H1 (cell line): ENCODE measurements around the gene CDHR5. TPM values are rescaled to one million over a fixed set of nuclear protein-coding genes. Genes with fewer than 3 reads are reported as not detected.

Experiments used
- CTCF ChIA-PET: fragments of 300-600 bp; sonication (Branson Sonifier 250); formaldehyde crosslinking; loops from one replicate; lab custom pipeline; 2021; ENCODE audit not compliant: partially characterized antibody; lab: Charles Lee
- POLR2A ChIA-PET: fragments of 300-600 bp; sonication (Branson Sonifier 250); formaldehyde crosslinking; loops from one replicate; lab custom pipeline; 2021; ENCODE audit warnings: inconsistent platforms; ENCODE audit not compliant: partially characterized antibody; lab: Charles Lee
- DNase-seq, 2 experiments: peaks; one replicate each; pipeline versions ENCODE4 v3.0.0 to v3.0.0-alpha.2; 2010 to 2022; ENCODE audit warnings: low spot score in 2 of 2, low read depth in 1 of 2, mixed read lengths in 1 of 2
- FAIRE-seq: peaks from 2 replicates; lab custom pipeline; 2011; peaks lifted over from hg19 to GRCh38; lab: Jason Lieb, UNC
- H2AFZ ChIP-seq: 2 replicates; pipeline ENCODE4 v1.8.1; 2012; ENCODE audit warnings: low read length, inconsistent platforms
- H2AK5ac ChIP-seq: 2 replicates; pipeline ENCODE4 v1.6.1; 2013; ENCODE audit warnings: low read depth, low read length
- H2BK120ac ChIP-seq: replicated peaks from 2 replicates; pipeline ENCODE3; 2013; ENCODE audit warnings: low read depth, low read length, inconsistent platforms
- H2BK12ac ChIP-seq: 2 replicates; pipeline ENCODE4 v1.6.1; 2013; ENCODE audit warnings: low read depth, low read length
- H2BK15ac ChIP-seq: 2 replicates; pipeline ENCODE4 v1.6.1; 2013; ENCODE audit warnings: low read length
- H2BK20ac ChIP-seq: 2 replicates; pipeline ENCODE4 v1.6.1; 2013; ENCODE audit warnings: low read length
- H2BK5ac ChIP-seq: 2 replicates; pipeline ENCODE4 v1.6.1; 2013; ENCODE audit warnings: low read depth, low read length
- H3K14ac ChIP-seq: 2 replicates; pipeline ENCODE4 v1.6.1; 2013; ENCODE audit warnings: inconsistent platforms; ENCODE audit not compliant: insufficient read length
- H3K18ac ChIP-seq: 2 replicates; pipeline ENCODE4 v1.6.1; 2013; ENCODE audit warnings: low read length; ENCODE audit errors: extremely low read depth
- H3K23ac ChIP-seq: 2 replicates; pipeline ENCODE4 v1.6.1; 2013; ENCODE audit warnings: inconsistent platforms; ENCODE audit not compliant: insufficient read length
- H3K23me2 ChIP-seq: 2 replicates; pipeline ENCODE4 v1.6.1; 2013; ENCODE audit warnings: low read depth, low read length
- H3K27ac ChIP-seq: 2 replicates; pipeline ENCODE4 v1.6.1; 2011; ENCODE audit warnings: low read depth, low read length, inconsistent platforms
- H3K27me3 ChIP-seq, 4 experiments: replicated peaks in 1 of 4; 1 replicate in 1 of 4; 2 replicates in 3 of 4; pipeline versions ENCODE4 v1.6.1 to v1.8.1; 2011 to 2013; ENCODE audit warnings: low read length in 3 of 4, mild to moderate bottlenecking in 3 of 4, inconsistent platforms in 2 of 4, mixed read lengths in 2 of 4, moderate library complexity in 1 of 4; ENCODE audit not compliant: control insufficient read depth in 3 of 4, insufficient read depth in 3 of 4; ENCODE audit errors: extremely low read depth in 1 of 4
- H3K36me3 ChIP-seq, 4 experiments: 2 replicates each; pipeline versions ENCODE4 v1.6.1 to v1.8.1; 2011 to 2013; ENCODE audit warnings: mild to moderate bottlenecking in 4 of 4, low read length in 3 of 4, moderate library complexity in 2 of 4, control low read depth in 1 of 4, inconsistent platforms in 1 of 4; ENCODE audit not compliant: insufficient read depth in 4 of 4, control insufficient read depth in 2 of 4
- H3K4ac ChIP-seq: replicated peaks from 2 replicates; pipeline ENCODE3; 2013; ENCODE audit warnings: low read length, low read depth, mixed read lengths, inconsistent platforms; ENCODE audit not compliant: insufficient read length
- H3K4me1 ChIP-seq, 4 experiments: replicated peaks in 1 of 4; 1 replicate in 1 of 4; 2 replicates in 3 of 4; pipeline versions ENCODE4 v1.6.1 to v1.8.1; 2011 to 2013; ENCODE audit warnings: low read length in 3 of 4, inconsistent platforms in 2 of 4, mixed read lengths in 1 of 4; ENCODE audit not compliant: insufficient read depth in 4 of 4, control insufficient read depth in 3 of 4
- H3K4me2 ChIP-seq, 2 experiments: 2 replicates each; pipeline versions ENCODE4 v1.6.1 to v1.8.1; 2011 to 2013; ENCODE audit warnings: low read depth in 2 of 2, low read length in 2 of 2, control low read depth in 1 of 2, inconsistent platforms in 1 of 2, mild to moderate bottlenecking in 1 of 2; ENCODE audit not compliant: insufficient read depth in 1 of 2
- H3K4me3 ChIP-seq, 4 experiments: fragments of 200-600, 300-600 bp in 1 of 4; sonication (generic), shearing (Covaris generic), sonication (Bioruptor Twin) in 1 of 4; 2 replicates each; pipeline versions ENCODE4 v1.5.1 to v1.8.1; 2011 to 2016; ENCODE audit warnings: low read length in 4 of 4, low read depth in 3 of 4, control low read depth in 2 of 4, inconsistent platforms in 2 of 4, mild to moderate bottlenecking in 2 of 4, mixed read lengths in 1 of 4, moderate library complexity in 1 of 4; ENCODE audit not compliant: insufficient read depth in 2 of 4; ENCODE audit errors: extremely low read depth in 1 of 4
- H3K56ac ChIP-seq: replicated peaks from 2 replicates; pipeline ENCODE3; 2013; ENCODE audit warnings: low read depth, mild to moderate bottlenecking, mixed read lengths, low read length, inconsistent platforms; ENCODE audit not compliant: insufficient read length
- H3K79me1 ChIP-seq: 2 replicates; pipeline ENCODE4 v1.6.1; 2013; ENCODE audit warnings: low read depth, low read length, control low read depth
- H3K79me2 ChIP-seq, 2 experiments: 2 replicates each; pipeline versions ENCODE4 v1.6.1 to v1.8.1; 2012 to 2013; ENCODE audit warnings: low read length in 2 of 2, mild to moderate bottlenecking in 2 of 2, inconsistent platforms in 1 of 2; ENCODE audit not compliant: insufficient read depth in 2 of 2, control insufficient read depth in 1 of 2
- H3K9ac ChIP-seq, 4 experiments: replicated peaks in 1 of 4; 1 replicate in 1 of 4; 2 replicates in 3 of 4; pipeline versions ENCODE4 v1.6.1 to v1.8.1; 2011 to 2013; ENCODE audit warnings: low read depth in 3 of 4, low read length in 3 of 4, control low read depth in 2 of 4, mild to moderate bottlenecking in 2 of 4, moderate library complexity in 2 of 4, inconsistent platforms in 1 of 4; ENCODE audit errors: extremely low read depth in 1 of 4
- H3K9me3 ChIP-seq, 2 experiments: 2 replicates each; pipeline versions ENCODE4 v1.6.1 to v1.8.1; 2012 to 2013; ENCODE audit warnings: mild to moderate bottlenecking in 2 of 2, moderate library complexity in 2 of 2, control low read depth in 1 of 2, inconsistent platforms in 1 of 2, low read depth in 1 of 2, low read length in 1 of 2, mixed read lengths in 1 of 2; ENCODE audit not compliant: insufficient read depth in 2 of 2
- H4K20me1 ChIP-seq, 2 experiments: replicated peaks in 1 of 2; 2 replicates each; pipeline versions ENCODE3 to v1.8.1; 2011 to 2013; ENCODE audit warnings: inconsistent platforms in 2 of 2, low read length in 2 of 2, mild to moderate bottlenecking in 1 of 2; ENCODE audit not compliant: insufficient read depth in 2 of 2, control insufficient read depth in 1 of 2
- H4K5ac ChIP-seq: 2 replicates; pipeline ENCODE4 v1.6.1; 2013; ENCODE audit warnings: low read length, low read depth, mixed read lengths, inconsistent platforms; ENCODE audit not compliant: insufficient read length
- H4K8ac ChIP-seq: 2 replicates; pipeline ENCODE4 v1.8.0; 2013; ENCODE audit warnings: mild to moderate bottlenecking, moderate library complexity, low read length, inconsistent platforms; ENCODE audit not compliant: insufficient read depth; ENCODE audit errors: extremely low read depth
- H4K91ac ChIP-seq: replicated peaks from 2 replicates; pipeline ENCODE3; 2013; ENCODE audit warnings: low read length, mixed read lengths, inconsistent platforms; ENCODE audit not compliant: insufficient read length
- BACH1 ChIP-seq: IDR thresholded peaks from 2 replicates; pipeline ENCODE4 v1.6.1; 2012; ENCODE audit warnings: low read length, improper control_type of control experiment
- BCL11A ChIP-seq, 2 experiments: IDR thresholded peaks; one replicate each; pipeline ENCODE4 v1.6.1; 2011; ENCODE audit warnings: low read depth in 2 of 2, low read length in 2 of 2, mild to moderate bottlenecking in 2 of 2
- BRCA1 ChIP-seq: IDR thresholded peaks from 2 replicates; pipeline ENCODE4 v1.6.1; 2012; ENCODE audit warnings: low read depth, low read length, improper control_type of control experiment
- CBX5 ChIP-seq: fragments of 300-800, 300-1000 bp; sonication (generic); IDR thresholded peaks from 2 replicates; pipeline ENCODE4 v1.7.1; 2016; ENCODE audit warnings: antibody characterized with exemption, low read length, low read depth
- CEBPB ChIP-seq: IDR thresholded peaks from 2 replicates; pipeline ENCODE4 v1.6.1; 2012; ENCODE audit warnings: low read depth, low read length
- EGR1 ChIP-seq: IDR thresholded peaks from 2 replicates; pipeline ENCODE4 v1.6.1; 2011; ENCODE audit warnings: low read depth, low read length, borderline replicate concordance
- EZH2 ChIP-seq: fragments of 200-600 bp; sonication (generic); IDR thresholded peaks from 2 replicates; pipeline ENCODE4 v1.7.1; 2012; ENCODE audit warnings: low read depth, mild to moderate bottlenecking, moderate library complexity, low read length, inconsistent platforms; ENCODE audit not compliant: severe bottlenecking
- JUN ChIP-seq: IDR thresholded peaks from 2 replicates; pipeline ENCODE4 v1.6.1; 2011; ENCODE audit warnings: low read depth, mild to moderate bottlenecking, improper control_type of control experiment, low read length
- JUND ChIP-seq: IDR thresholded peaks from 2 replicates; pipeline ENCODE4 v1.6.1; 2011; ENCODE audit warnings: mild to moderate bottlenecking, improper control_type of control experiment, low read length
- KDM5A ChIP-seq: fragments of 200-600 bp; IDR thresholded peaks from 2 replicates; pipeline ENCODE4 v1.7.1; 2012; ENCODE audit warnings: mild to moderate bottlenecking, low read length, inconsistent platforms, mixed read lengths
- PHF8 ChIP-seq: fragments of 200-600 bp; sonication (generic); conservative IDR thresholded peaks from 2 replicates; pipeline ENCODE4 v1.7.1; 2012; ENCODE audit warnings: low read depth, mild to moderate bottlenecking, inconsistent platforms, low read length, moderate library complexity
- SAP30 ChIP-seq: fragments of 300-600 bp; sonication (generic); IDR thresholded peaks from 2 replicates; pipeline ENCODE4 v1.7.1; 2012; ENCODE audit warnings: low read length, moderate library complexity, mild to moderate bottlenecking, inconsistent platforms; ENCODE audit not compliant: insufficient read depth, insufficient replicate concordance
- TAF1 ChIP-seq: IDR thresholded peaks from 2 replicates; pipeline ENCODE4 v1.6.1; 2011; ENCODE audit warnings: mild to moderate bottlenecking, low read depth, low read length
- WGBS, 2 experiments: shearing (Covaris generic) in 1 of 2; methylation state at CpG; one replicate each; pipeline versions ENCODE4 v1.1.6 to v1.1.7; 2013 to 2015; ENCODE audit warnings: low lambda C conversion rate in 2 of 2, mixed read lengths in 2 of 2, inconsistent platforms in 1 of 2, low coverage in 1 of 2, missing lambda C conversion rate in 1 of 2; ENCODE audit not compliant: insufficient replicate concordance in 2 of 2, insufficient coverage in 1 of 2, insufficient read length in 1 of 2; ENCODE audit errors: extremely low coverage in 1 of 2, missing lambda C conversion rate in 1 of 2; 5-methylcytosine and 5-hydroxymethylcytosine counted together
- polyA plus RNA-seq, 7 experiments: library from polyadenylated mRNA; depleted of rRNA in 3 of 7; stranded (reverse) in 5 of 7; unstranded in 2 of 7; fragments of >200 nt in 5 of 7; fragments of 200-250 nt in 2 of 7; gene quantifications; 1 replicate in 5 of 7; 2 replicates in 1 of 7; 4 replicates in 1 of 7; pipeline versions ENCODE4 v1.2.1 to v1.2.3, GENCODE V29; 2011 to 2013; ENCODE audit warnings: missing spikeins in 2 of 7, mixed read lengths in 2 of 7
- total RNA-seq: library from RNA; stranded (reverse); fragmentation: NEBNext Ultra II Directional; extraction: Animal tissue kit (Norgen Biotek cat#: 25700); gene quantifications from 2 replicates; pipeline ENCODE4 v1.2.1, GENCODE V29; 2021
- TF ChIP-seq, protein P1 (sequence below): IDR thresholded peaks from 2 replicates; pipeline ENCODE4 v1.6.1; 2012; ENCODE audit warnings: inconsistent platforms

Gene CDHR5
- total and polyA plus RNA-seq, 2 of the 8 experiments (the other 6 are each of a cell fraction or from before 2014, with no cell fraction given), result not detected

DNA sequence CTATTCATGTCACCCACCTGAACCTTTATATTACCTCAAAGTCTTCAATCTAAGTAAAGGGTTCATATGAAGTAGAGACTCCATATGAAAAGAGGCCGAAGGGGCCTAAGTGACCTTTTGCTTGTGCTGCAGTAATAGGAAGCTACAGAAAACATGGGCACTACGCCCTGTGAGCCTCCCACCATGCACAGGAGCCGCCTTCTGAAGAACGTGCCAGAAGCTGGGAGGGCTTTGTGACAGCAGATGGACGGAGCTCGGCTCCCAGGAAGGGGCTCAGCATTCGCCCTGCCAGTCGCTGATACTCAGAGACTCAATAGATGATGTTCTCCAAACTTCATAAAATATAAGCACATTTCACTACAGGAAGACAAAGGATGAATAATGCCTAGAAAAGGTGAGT, 49.1 kb upstream of the CDHR5 start:
- no peak overlapping the region for H3K9ac ChIP-seq
- no peaks in the 10 kb centered on the region for H3K79me2 ChIP-seq
- no peak overlapping the region for H2AK5ac ChIP-seq
- peaks cover 0 to 2% of the 10 kb centered on the region in 2 experiments for H4K20me1 ChIP-seq
- H4K5ac ChIP-seq, result no peak overlapping the region
- no peak overlapping the region for H2BK5ac ChIP-seq
- H4K8ac ChIP-seq, result no peak overlapping the region
- H3K4me3 ChIP-seq, result no peak overlapping the region
- no peak overlapping the region for H4K91ac ChIP-seq
- H3K27me3 ChIP-seq, result no peaks in the 10 kb centered on the region
- H3K4me1 ChIP-seq, result no peaks in the 10 kb centered on the region
- no peak overlapping the region for H2AFZ ChIP-seq
- no peak overlapping the region for H2BK120ac ChIP-seq
- no peak overlapping the region for H2BK20ac ChIP-seq
- no peak overlapping the region for H2BK15ac ChIP-seq
- DNase-seq (no peak), FAIRE-seq (no peak)
- H3K23ac ChIP-seq, result no peak overlapping the region
- ChIA-PET CTCF (interaction anchor here (1.1 to 2.4 kb wide), 4 partner anchors 9 to 49 kb away, joined by 3 to 13 read pairs (median 8); no protein-coding TSS in a partner anchor), POLR2A (interaction anchor here (1.1 to 1.7 kb wide), 3 partner anchors 12 to 79 kb away, joined by 3 to 5 read pairs (median 4); no protein-coding TSS in a partner anchor)
- no peak overlapping the region for H3K18ac ChIP-seq
- H3K14ac ChIP-seq, result no peak overlapping the region
- no peak overlapping the region for H3K56ac ChIP-seq
- no peak overlapping the region for H3K4me2 ChIP-seq
- no peak overlapping the region for H2BK12ac ChIP-seq
- H3K79me1 ChIP-seq, result no peaks in the 10 kb centered on the region; the same call in 1 of the 2 replicates
- no peak overlapping the region for H3K4ac ChIP-seq
- no peaks in the 10 kb centered on the region for H3K23me2 ChIP-seq
- H3K27ac ChIP-seq, result no peak overlapping the region
- H3K36me3 ChIP-seq, result peaks cover 6 to 31% (median 23%) of the 10 kb centered on the region in 4 experiments
- no peaks in the 10 kb centered on the region for H3K9me3 ChIP-seq
- 98% methylated on average over 8 of the region's 8 CpGs; no CpG with 5 or more reads in 1 of the 2 experiments for WGBS, 2 experiments
- no peak for TF ChIP-seq SAP30
- no peak for TF ChIP-seq EGR1
- no peak for TF ChIP-seq JUN
- no peak for TF ChIP-seq KDM5A
- TF ChIP-seq EZH2, result no peak
- TF ChIP-seq JUND, result no peak
- no peak for TF ChIP-seq PHF8
- TF ChIP-seq BACH1, result no peak
- no peak for TF ChIP-seq BCL11A (IDR thresholded peaks at IDR 0.05; ENCODE audit: low read depth in 2 of 2, low read length in 2 of 2)
- TF ChIP-seq CBX5, result no peak
- TF ChIP-seq CEBPB, result no peak
- TF ChIP-seq, protein P1, sequence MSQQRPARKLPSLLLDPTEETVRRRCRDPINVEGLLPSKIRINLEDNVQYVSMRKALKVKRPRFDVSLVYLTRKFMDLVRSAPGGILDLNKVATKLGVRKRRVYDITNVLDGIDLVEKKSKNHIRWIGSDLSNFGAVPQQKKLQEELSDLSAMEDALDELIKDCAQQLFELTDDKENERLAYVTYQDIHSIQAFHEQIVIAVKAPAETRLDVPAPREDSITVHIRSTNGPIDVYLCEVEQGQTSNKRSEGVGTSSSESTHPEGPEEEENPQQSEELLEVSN, result no peak
- TF ChIP-seq TAF1, result no peak
- TF ChIP-seq BRCA1, result no peak
